CD4-positive, alpha-beta T cell treated with Interleukin-4 for 4 hours (primary cell): ENCODE data around the gene LANCL3.
"Not testable (repeated sequence)": the region's sequence is repeated elsewhere in the genome, so short reads cannot be mapped to it uniquely, and the experiment has no call there.

ENCODE experiments used
- DNase-seq: peaks from one replicate; pipeline ENCODE4 v3.0.0-alpha.2; 2020

The LANCL3 gene

GRCh38 chrX:37571426-37572107 lies at the start of gene LANCL3:
Gene LANCL3, plus strand, starts transcription at chrX:37571661. Its CDS starts 210 bp downstream, at chrX:37571871.
- DNase-seq: peak; percentile 1

DNA sequence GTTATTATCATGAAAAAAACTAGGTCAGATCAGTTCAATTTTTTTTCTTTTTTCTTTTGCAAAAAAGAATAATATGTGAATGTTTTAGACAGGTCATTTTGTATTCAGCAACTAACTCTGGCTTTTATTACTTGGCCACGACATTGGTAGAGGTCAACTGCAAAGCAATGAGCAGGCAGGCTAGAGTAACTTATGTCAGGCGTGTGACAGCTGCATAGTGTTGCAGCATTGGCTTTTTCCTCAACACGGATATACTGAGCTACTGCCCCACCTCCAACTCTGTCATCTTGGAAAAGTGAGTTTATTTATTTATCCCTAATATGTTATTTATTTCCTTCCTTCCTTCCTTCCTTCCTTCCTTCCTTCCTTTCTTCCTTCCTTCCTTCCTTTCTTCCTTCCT lies 47.8 kb upstream of the LANCL3 start:
- not testable (repeated sequence) for DNase-seq

DNA sequence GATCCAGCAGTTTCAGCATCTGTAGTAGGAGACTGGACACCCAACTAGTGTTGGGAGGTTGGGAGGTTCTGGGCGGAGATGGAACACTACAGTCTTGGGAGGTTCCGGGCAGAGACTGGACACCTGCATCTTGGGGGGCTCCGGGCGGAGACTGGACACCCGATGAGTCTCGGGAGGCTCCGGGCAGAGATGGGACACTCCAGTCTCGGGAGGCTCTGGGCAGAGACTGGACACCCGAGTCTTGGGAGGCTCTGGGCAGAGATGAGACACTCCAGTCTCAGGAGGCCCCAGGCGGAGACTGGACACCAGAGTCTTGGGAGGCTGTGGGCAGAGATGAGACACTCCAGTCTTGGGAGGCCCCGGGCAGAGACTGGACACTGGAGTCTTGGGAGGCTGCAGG lies 29.5 kb upstream of the LANCL3 start:
- DNase-seq: no peak

- DNase-seq: no peak
Measured at GRCh38 chrX:37542791-37543190, 28.7 kb upstream of the LANCL3 start.

GRCh38 chrX:37543324-37543723 lies 28.1 kb upstream of the LANCL3 start:
- DNase-seq: no peak

GRCh38 chrX:37544531-37544930 lies 26.9 kb upstream of the LANCL3 start:
- DNase-seq: not testable (repeated sequence)

- no peak for DNase-seq
Measured at GRCh38 chrX:37545066-37545465, 26.4 kb upstream of the LANCL3 start.

DNA sequence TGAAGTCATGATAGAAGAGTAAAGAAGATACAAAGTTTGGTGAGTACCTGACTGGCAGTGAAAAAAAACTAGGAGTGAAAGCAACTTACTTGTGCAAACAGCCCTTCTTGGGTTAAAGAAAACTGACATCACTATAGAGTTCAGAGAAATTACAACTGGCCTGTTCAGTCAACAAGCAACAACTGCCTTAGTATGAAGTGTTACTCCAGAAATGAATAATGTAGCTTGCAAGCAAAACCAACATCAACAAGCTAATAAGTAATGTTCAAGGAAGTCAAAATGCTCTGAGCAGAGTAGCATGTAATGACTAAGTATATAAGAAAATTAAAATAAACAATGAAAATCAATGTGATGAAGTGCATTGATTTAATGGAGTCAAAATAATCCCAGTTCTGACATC lies 21.8 kb upstream of the LANCL3 start:
- not testable (repeated sequence) for DNase-seq

GRCh38 chrX:37553476-37553875 lies 18.0 kb upstream of the LANCL3 start:
- no peak for DNase-seq

DNA sequence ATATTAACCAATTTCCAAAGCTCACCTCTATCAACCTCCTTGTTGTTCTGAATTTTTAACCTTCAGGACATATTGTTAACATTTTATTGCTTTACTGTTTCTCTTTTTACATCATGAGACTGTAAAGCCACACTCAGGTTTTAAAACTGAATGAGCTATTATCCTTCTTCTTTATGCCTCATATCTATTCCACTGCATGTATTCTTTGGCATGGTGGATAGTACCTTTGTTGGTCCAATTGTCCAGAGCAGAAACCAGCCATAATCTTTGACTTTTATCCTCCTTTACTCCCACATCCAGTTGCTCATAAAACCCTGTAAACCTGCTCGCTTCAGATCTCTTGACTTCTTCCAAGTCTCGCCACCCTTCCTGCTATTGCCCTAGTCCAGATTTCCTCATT lies 6.2 kb upstream of the LANCL3 start:
- DNase-seq: not testable (repeated sequence)

GRCh38 chrX:37570349-37570748 lies 1.1 kb upstream of the LANCL3 start:
- not testable (repeated sequence) for DNase-seq

GRCh38 chrX:37572108-37572587 lies 687 bp downstream of the LANCL3 start:
- not testable (repeated sequence) for DNase-seq

GRCh38 chrX:37573121-37573520 lies 1.7 kb downstream of the LANCL3 start:
- not testable (repeated sequence) for DNase-seq

DNA sequence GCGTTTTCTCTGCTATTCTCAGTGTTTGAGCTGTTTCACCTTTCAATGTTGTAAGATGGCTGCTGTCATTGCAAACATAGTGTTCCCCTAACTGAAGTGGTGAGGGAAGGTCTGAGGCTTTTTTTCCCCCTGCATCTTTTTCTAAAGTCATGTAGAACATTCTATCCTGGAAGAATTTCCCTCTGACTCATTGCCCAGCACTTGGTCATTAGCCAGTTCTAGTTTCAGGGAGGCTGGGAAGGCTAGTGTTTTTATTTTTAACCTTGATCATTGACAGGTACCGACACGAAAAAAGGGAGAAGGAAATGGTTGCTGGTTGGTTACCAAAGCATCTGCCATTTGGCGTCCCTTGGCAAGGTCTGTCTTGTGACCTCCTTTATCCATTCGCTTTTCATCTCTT lies 6.6 kb downstream of the LANCL3 start:
- DNase-seq: no peak

DNA sequence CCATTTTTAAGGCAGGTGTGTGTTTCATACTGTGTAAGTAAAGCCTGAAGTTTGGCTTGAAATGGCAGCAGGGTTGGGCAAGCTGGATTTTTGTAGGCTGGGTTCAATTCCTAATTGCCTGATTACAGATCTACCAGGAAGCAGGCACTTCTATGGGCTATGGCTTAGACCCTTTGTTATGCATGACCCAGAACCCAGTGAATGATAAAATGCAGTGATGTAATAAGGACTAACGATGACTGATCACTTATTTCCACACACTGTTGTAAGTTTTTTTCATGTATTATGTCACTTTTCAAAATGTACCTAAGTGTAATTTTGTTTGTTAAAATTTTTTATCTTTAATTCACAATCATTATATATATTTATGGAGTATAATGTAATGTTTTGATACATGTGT lies 8.6 kb downstream of the LANCL3 start:
- no peak for DNase-seq

- not testable (repeated sequence) for DNase-seq
Measured at GRCh38 chrX:37587337-37587736, 15.9 kb downstream of the LANCL3 start.

DNA sequence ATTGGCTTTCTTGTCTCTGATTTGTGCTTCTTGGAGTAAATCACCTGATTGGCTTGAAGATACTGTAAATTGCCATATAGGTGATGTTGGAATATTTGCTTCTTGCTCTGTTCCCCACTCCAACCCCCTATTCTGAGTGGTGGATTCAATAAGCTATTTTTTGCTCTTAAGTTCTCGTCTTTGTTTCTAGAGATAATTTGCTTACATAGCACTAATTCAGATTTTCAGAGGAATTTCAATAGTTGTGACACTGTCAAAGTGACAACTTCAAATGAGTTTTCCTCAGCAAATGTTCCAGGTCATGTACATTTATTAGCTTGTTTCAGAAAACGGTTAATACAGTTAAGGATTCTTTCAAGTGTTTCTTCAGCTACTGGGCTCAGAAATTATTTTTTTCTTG lies 18.6 kb downstream of the LANCL3 start:
- no peak for DNase-seq

- DNase-seq: no peak
Measured at GRCh38 chrX:37594755-37595382, 23.4 kb downstream of the LANCL3 start.

GRCh38 chrX:37599729-37600128 lies 28.3 kb downstream of the LANCL3 start:
- no peak for DNase-seq

DNA sequence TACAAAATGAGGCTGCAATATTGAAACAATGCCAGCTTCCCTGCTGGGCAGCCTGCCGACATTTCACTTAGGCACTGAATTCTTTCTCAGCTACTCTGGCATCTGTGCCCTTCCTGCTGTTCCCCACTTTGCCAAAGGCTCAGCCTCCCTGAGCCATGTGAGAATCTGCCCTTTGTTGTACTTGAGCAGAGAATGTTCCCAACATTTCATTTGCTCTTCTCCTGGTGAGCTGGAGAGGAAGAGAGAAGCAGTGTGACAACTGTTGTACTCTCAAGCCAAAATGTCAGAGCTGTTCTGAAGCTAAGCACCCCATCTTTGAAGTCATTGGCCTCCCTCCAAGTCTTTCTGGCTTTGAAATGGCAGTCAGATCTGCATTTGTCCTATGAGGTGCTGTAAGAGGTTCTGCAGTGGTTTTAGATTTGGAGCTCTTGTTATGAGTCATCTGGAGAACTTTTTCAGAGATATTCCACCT lies 32.5 kb downstream of the LANCL3 start:
- DNase-seq: no peak

- no peak for DNase-seq
Measured at GRCh38 chrX:37607243-37607642, 35.8 kb downstream of the LANCL3 start.

DNA sequence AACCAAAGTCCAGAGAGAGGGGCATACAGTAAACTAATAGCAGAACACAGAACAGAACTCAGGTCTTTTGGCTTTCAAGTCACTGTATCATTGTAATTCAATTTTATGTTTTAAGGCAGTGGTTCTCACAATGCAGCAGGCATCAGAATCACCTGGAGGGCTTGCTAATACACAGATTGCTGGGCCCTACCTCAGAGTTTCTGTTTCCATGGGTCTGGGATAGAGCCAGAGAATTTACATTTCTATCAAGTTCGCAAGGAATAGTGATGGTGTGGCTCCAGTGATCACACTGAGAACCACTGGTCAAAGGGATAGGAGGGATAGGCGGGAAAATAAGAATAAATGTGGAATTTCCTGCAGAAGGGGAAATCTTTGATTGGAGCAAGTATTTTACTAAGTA lies 36.7 kb downstream of the LANCL3 start:
- no peak for DNase-seq

DNA sequence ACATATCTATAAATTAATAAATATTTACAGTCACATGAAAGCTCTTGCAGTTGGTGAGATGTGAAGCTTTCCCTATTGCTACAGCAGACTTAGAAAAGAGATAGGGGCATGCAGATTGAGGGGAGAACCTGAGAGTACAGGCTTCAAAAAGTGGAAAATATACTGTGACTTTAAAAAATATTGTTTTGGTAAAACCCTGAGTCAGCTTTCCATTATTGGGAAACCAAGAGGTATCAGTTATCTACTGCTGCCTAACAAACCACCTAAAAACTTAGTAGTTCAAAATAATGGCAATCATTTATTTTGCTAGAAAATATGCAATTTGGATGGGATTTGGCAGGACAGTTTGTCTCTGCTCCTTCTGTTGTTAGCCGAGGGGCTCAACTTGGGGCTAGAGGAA lies 38.3 kb downstream of the LANCL3 start:
- DNase-seq: no peak

DNA sequence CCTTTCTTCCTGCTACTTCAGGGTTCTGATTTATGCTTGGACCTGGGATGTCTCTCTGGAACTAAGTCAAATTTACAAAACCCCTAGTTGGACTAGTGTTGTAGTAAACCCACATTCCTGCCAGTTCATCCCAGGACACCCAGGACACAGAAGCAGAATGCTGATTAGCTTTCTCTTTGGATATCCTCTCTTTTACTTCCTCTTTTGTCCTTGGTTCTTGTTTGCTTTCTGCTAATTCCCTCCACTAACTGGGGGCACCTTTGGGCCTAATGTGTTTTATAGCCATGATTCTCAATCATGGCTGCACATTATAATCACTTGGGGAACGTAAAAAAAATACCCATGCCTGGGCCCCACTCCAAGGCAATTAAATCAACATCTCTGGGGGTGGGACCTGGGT lies 42.5 kb downstream of the LANCL3 start:
- no peak for DNase-seq

DNA sequence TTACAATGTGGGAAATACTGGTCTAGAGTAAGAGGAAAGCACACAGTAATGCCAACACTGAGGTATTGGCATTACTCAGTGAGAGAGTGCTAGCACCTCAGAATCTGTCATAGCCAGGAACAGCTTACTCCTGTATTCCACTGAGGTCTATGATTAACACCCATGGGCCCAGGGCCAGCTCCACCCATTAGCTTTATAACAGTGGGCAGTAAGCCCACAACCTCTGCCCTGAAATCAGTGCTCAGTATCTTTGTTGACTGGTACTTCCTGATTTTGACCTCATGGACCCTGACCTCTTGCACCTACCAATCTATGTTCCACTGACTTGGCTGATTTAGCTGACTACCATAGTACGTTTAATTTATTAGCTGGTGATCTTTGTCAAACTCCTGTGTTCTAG lies 56.1 kb downstream of the LANCL3 start:
- no peak for DNase-seq
